Right lobe of liver (tissue), 6 donors: ENCODE measurements around the gene THAP8. TPM values are rescaled to one million over a fixed set of nuclear protein-coding genes. Genes with fewer than 3 reads are reported as not detected.
A peak's percentile ranks its signal among the peaks of the same experiment; 100 is the strongest.

ENCODE experiments used
- ATAC-seq, 4 donors: fragments of 200-7000 bp; cut with Tn5 transposase; one replicate each; pipeline ENCODE4 v1.9.1; 2020; ENCODE audit warnings: mild to moderate bottlenecking in 4 of 4, moderate library complexity in 4 of 4
- DNase-seq, 3 donors: peaks; one replicate each; pipeline ENCODE4 v3.0.0-alpha.2; 2020
- H3K27ac ChIP-seq, 3 donors: fragments of 200-600 bp; one replicate each; pipeline ENCODE4 v1.8.0; 2022
- H3K27me3 ChIP-seq, 2 donors: fragments of 200-600 bp; one replicate each; pipeline ENCODE4 v1.8.0; 2022
- H3K36me3 ChIP-seq, 4 donors: fragments of 200-600 bp; sonication (generic) in 1 of 4; one replicate each; pipeline versions ENCODE4 v1.5.1 to v1.8.0; 2017 to 2022; ENCODE audit warnings: control low read depth in 1 of 4
- H3K4me1 ChIP-seq, 4 donors: fragments of 200-600 bp; sonication (generic) in 1 of 4; one replicate each; pipeline versions ENCODE4 v1.5.1 to v1.8.0; 2017 to 2022; ENCODE audit warnings: control low read depth in 1 of 4
- H3K4me3 ChIP-seq, 3 donors: fragments of 200-600 bp; one replicate each; pipeline ENCODE4 v1.8.0; 2022
- H3K9me3 ChIP-seq, 4 donors: fragments of 200-600 bp; sonication (generic) in 1 of 4; one replicate each; pipeline versions ENCODE4 v1.5.1 to v1.8.0; 2017 to 2022; ENCODE audit warnings: control low read depth in 1 of 4
- CTCF ChIP-seq, 4 donors: fragments of 200-600 bp in 3 of 4; fragments of 450-650 bp in 1 of 4; IDR thresholded peaks; one replicate each; pipeline versions ENCODE4 v1.5.1 to v1.8.0; 2016 to 2022; ENCODE audit warnings: antibody characterized with exemption in 4 of 4, mild to moderate bottlenecking in 2 of 4
- POLR2A ChIP-seq: fragments of 450-650 bp; IDR thresholded peaks from one replicate; pipeline ENCODE4 v1.6.1; 2017; ENCODE audit warnings: antibody characterized with exemption, mild to moderate bottlenecking
- WGBS: methylation state at CpG from one replicate; pipeline ENCODE4 v1.1.6; 2018; ENCODE audit warnings: low coverage, low lambda C conversion rate; ENCODE audit not compliant: insufficient coverage; ENCODE audit errors: missing lambda C conversion rate; 5-methylcytosine and 5-hydroxymethylcytosine counted together
- intact Hi-C, 2 donors: fragments of 100-400 bp; cut with DNase I; formaldehyde crosslinking; loops; one replicate each; pipeline versions ENCODE4 v1.11.2 to v1.14.1; 2022
- total RNA-seq, 6 experiments: library from RNA; depleted of rRNA in 2 of 6; stranded (reverse); fragments of >200 nt in 2 of 6; fragmentation: NEBNext Ultra II Directional in 3 of 6; extraction: Animal tissue kit (Norgen Biotek cat#: 25700) in 3 of 6; gene quantifications; one replicate each; pipeline versions ENCODE4 v1.1.0 to v1.2.4, GENCODE V29; 2016 to 2023
- donor health status: DM: no; HTN: yes; CAD: no.
- donor health status: DM: no; HTN: no; CAD: no.
- donor health status: DM: no; HTN: no; CAD: no.
- donor health status: DM: no; HTN: yes; CAD: no.
- donor health status: DM: no; HTN: yes; CAD: no.

THAP8 gene
- total RNA-seq, 6 experiments from 2014 or later = 2.5 to 9.0 (median 4.2) TPM

GRCh38 chr19:36028313-36029041, 25.6 kb downstream of the THAP8 start:
- WGBS = 81% methylated on average over 6 of the region's 10 CpGs
- no peak for ATAC-seq

DNA sequence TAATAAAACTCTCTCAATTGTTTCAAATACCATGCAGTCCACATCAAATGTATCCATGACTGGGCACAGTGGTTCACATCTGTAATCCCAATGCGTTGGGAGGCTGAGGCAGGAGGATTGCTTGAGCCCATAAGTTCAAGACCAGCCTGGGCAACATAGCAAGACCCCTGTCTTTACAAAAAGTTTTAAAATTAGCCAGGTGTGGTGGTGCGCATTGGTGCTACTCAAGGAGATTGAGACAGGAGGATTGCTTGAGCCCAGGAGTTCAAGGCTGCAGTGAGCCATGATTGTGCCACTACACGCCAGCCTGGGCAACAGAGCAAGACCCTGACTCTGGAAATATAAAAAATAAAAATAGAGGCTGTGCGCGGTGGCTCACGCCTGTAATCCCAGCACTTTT, 26.4 kb downstream of the THAP8 start:
- H3K4me1 ChIP-seq = peaks cover 0 to 8% (median 0%) of the 10 kb centered on the region in 4 donors
- H3K4me3 ChIP-seq = no peak overlapping the region
- ATAC-seq = no peak
- no peaks in the 10 kb centered on the region for H3K27me3 ChIP-seq
- 90% methylated on average over 2 of the region's 6 CpGs for WGBS
- H3K9me3 ChIP-seq = no peaks in the 10 kb centered on the region
- TF ChIP-seq POLR2A = no peak
- TF ChIP-seq CTCF (IDR thresholded peaks at IDR 0.05) = no peak
- intact Hi-C loops = no loop called here
- DNase-seq = no peak
- H3K36me3 ChIP-seq = no peaks in the 10 kb centered on the region
- no peak overlapping the region for H3K27ac ChIP-seq

More at GRCh38 chr19:36028313-36029041, 25.6 kb downstream of the THAP8 start:
- intact Hi-C loops = no loop called here
- Histone ChIP-seq H3K4me1 (peaks cover 0 to 8% (median 0%) of the 10 kb centered on the region in 4 donors), H3K36me3 (no peaks in the 10 kb centered on the region), H3K9me3 (no peaks in the 10 kb centered on the region), H3K4me3 (no peak overlapping the region), H3K27me3 (no peaks in the 10 kb centered on the region), H3K27ac (no peak overlapping the region)
- TF ChIP-seq CTCF (IDR thresholded peaks at IDR 0.05) (no peak), POLR2A (no peak)
- DNase-seq = no peak

GRCh38 chr19:36026091-36026876, 27.8 kb downstream of the THAP8 start:
- H3K4me1 ChIP-seq = no peaks in the 10 kb centered on the region
- TF ChIP-seq POLR2A (no peak), CTCF (IDR thresholded peaks at IDR 0.05) (no peak)
- H3K9me3 ChIP-seq = no peaks in the 10 kb centered on the region
- intact Hi-C loops = no loop called here
- 87% methylated on average over 21 of the region's 49 CpGs for WGBS
- no peak overlapping the region for H3K27ac ChIP-seq
- H3K4me3 ChIP-seq = no peak overlapping the region
- DNase-seq (no peak), ATAC-seq (peak in 1 of 4 donors; percentile 15)
- H3K36me3 ChIP-seq = no peaks in the 10 kb centered on the region
- H3K27me3 ChIP-seq = no peaks in the 10 kb centered on the region

DNA sequence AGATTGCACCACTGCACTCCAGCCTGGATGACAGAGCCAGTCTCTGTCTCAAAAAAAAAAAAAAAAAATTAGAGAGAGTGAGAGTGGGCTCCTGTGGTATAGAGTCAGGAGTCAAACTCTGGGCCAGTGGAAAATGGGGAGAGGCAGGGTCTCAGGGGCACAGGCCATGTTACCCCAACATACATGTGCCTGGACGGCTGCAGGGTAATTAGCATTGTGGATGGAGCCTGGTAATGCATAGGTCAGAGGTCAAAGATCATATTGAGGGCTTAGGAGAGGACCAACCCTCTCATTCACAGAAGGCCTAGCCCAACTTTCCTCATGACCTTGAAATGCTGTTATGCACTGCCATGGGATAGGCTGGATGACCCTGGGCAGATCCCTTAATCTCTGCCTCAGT, 28.5 kb downstream of the THAP8 start:
- no peaks in the 10 kb centered on the region for H3K36me3 ChIP-seq
- H3K4me1 ChIP-seq = no peaks in the 10 kb centered on the region
- no peak overlapping the region for H3K4me3 ChIP-seq
- WGBS = 29% methylated on average over 1 of the region's 1 CpG
- no peak for DNase-seq
- intact Hi-C loops = no loop called here
- no peak overlapping the region for H3K27ac ChIP-seq
- H3K27me3 ChIP-seq = no peaks in the 10 kb centered on the region
- TF ChIP-seq POLR2A (no peak), CTCF (IDR thresholded peaks at IDR 0.05) (no peak)
- no peak for ATAC-seq
- H3K9me3 ChIP-seq = no peaks in the 10 kb centered on the region
